GM12878 (cell line): ENCODE results near the gene HS6ST3. TPM values are rescaled to one million over a fixed set of nuclear protein-coding genes. Genes with fewer than 3 reads are reported as not detected.

ENCODE experiments used
- ATAC-seq: fragments of 200-7000 bp; cut with Tn5 transposase; 3 replicates; pipeline ENCODE4 v1.9.1; 2020; ENCODE audit warnings: mild to moderate bottlenecking, moderate library complexity
- BruUV-seq: library from RNA; stranded (reverse); fragments of 400-500 nt; replicated peaks from 2 replicates; lab custom pipeline; 2021; lab: Mats Ljungman, UMichigan
- CTCF ChIA-PET: fragments of 300-600 bp; sonication (Branson Sonifier 250); formaldehyde crosslinking; extraction: SDS; loops from one replicate; lab custom pipeline; 2021; ENCODE audit warnings: inconsistent platforms; lab: Yijun Ruan, JAX
- POLR2A ChIA-PET: fragments of 350-600 bp; formaldehyde crosslinking; extraction: SDS; loops from one replicate; lab custom pipeline; 2021; ENCODE audit warnings: inconsistent platforms; lab: Charles Lee
- RAD21 ChIA-PET: fragments of 300-600 bp; sonication (Branson Sonifier 250); formaldehyde crosslinking; loops from one replicate; lab custom pipeline; 2023; ENCODE audit warnings: antibody characterized with exemption; ENCODE audit not compliant: unreplicated experiment; lab: Charles Lee
- SMC1A ChIA-PET: fragments of 300-600 bp; sonication (Branson Sonifier 250); formaldehyde crosslinking; loops from one replicate; lab custom pipeline; 2023; ENCODE audit not compliant: unreplicated experiment, uncharacterized antibody; lab: Charles Lee
- DNase-seq: peaks from one replicate; pipeline ENCODE4 v3.0.0-alpha.2; 2011; ENCODE audit warnings: low read depth, low spot score
- FAIRE-seq: peaks from 3 replicates; lab custom pipeline; 2011; peaks lifted over from hg19 to GRCh38; lab: Jason Lieb, UNC
- H2AFZ ChIP-seq: 2 replicates; pipeline ENCODE4 v1.6.0; 2011; ENCODE audit warnings: low read depth, low read length, control low read depth; ENCODE audit not compliant: control insufficient read depth
- H3K27ac ChIP-seq: 2 replicates; pipeline ENCODE4 v1.5.1; 2011; ENCODE audit warnings: control low read depth; ENCODE audit not compliant: control insufficient read depth, insufficient read depth
- H3K27me3 ChIP-seq, 2 experiments: replicated peaks in 1 of 2; 2 replicates each; pipeline versions ENCODE4 v1.6.0 to v1.6.1; 2011; ENCODE audit warnings: low read length in 1 of 2; ENCODE audit not compliant: control insufficient read depth in 2 of 2, insufficient read depth in 2 of 2
- H3K36me3 ChIP-seq, 2 experiments: 2 replicates each; pipeline ENCODE4 v1.5.1; 2011; ENCODE audit warnings: low read length in 1 of 2; ENCODE audit not compliant: control insufficient read depth in 2 of 2, insufficient read depth in 2 of 2
- H3K4me1 ChIP-seq: 2 replicates; pipeline ENCODE4 v1.6.1; 2011; ENCODE audit warnings: mild to moderate bottlenecking, low read length, moderate library complexity, mixed read lengths; ENCODE audit not compliant: control insufficient read depth, insufficient read depth
- H3K4me2 ChIP-seq: 2 replicates; pipeline ENCODE4 v1.6.0; 2011; ENCODE audit warnings: control low read depth; ENCODE audit not compliant: control insufficient read depth, insufficient read depth
- H3K4me3 ChIP-seq: fragments of 200-600 bp; sonication (generic); 2 replicates; pipeline ENCODE4 v1.5.1; 2016
- H3K79me2 ChIP-seq: 2 replicates; pipeline ENCODE4 v1.6.0; 2011; ENCODE audit warnings: low read length; ENCODE audit not compliant: control insufficient read depth, insufficient read depth
- H3K9ac ChIP-seq: 2 replicates; pipeline ENCODE4 v1.8.0; 2011; ENCODE audit warnings: low read length, control low read depth, mixed read lengths; ENCODE audit not compliant: control insufficient read depth, insufficient read depth
- H3K9me3 ChIP-seq: replicated peaks from 3 replicates; pipeline ENCODE4 v1.5.1; 2011; ENCODE audit warnings: mild to moderate bottlenecking, low read length; ENCODE audit not compliant: control insufficient read depth, insufficient read depth
- H4K20me1 ChIP-seq: 2 replicates; pipeline ENCODE4 v1.6.0; 2011; ENCODE audit not compliant: control insufficient read depth, insufficient read depth
- CBX5 ChIP-seq: sonication (generic); IDR thresholded peaks from 2 replicates; pipeline ENCODE4 v1.6.1; 2016; ENCODE audit warnings: low read depth, moderate library complexity, mild to moderate bottlenecking, inconsistent platforms
- KDM1A ChIP-seq: fragments of 200-600 bp; sonication (generic); IDR thresholded peaks from 2 replicates; pipeline ENCODE4 v1.6.1; 2016; ENCODE audit warnings: borderline replicate concordance
- KLF5 ChIP-seq: fragments of 450-650 bp; IDR thresholded peaks from 2 replicates; pipeline ENCODE4 v1.6.1; 2014; ENCODE audit warnings: mild to moderate bottlenecking; ENCODE audit not compliant: partially characterized antibody
- MYC ChIP-seq: IDR thresholded peaks from 2 replicates; pipeline ENCODE4 v1.6.1; 2011; ENCODE audit warnings: mild to moderate bottlenecking, low read length, moderate library complexity, inconsistent platforms; ENCODE audit not compliant: insufficient read depth, insufficient replicate concordance, insufficient read length, severe bottlenecking
- NFXL1 ChIP-seq: fragments of 450-650 bp; IDR thresholded peaks from 2 replicates; pipeline ENCODE4 v1.6.1; 2017; ENCODE audit warnings: antibody characterized with exemption, mild to moderate bottlenecking, borderline replicate concordance
- PAX5 ChIP-seq: IDR thresholded peaks from 2 replicates; pipeline ENCODE4 v1.6.1; 2011; ENCODE audit warnings: low read depth, low read length, borderline replicate concordance
- PML ChIP-seq: IDR thresholded peaks from 2 replicates; pipeline ENCODE4 v1.6.1; 2012; ENCODE audit warnings: low read length, inconsistent platforms
- POLR2AphosphoS2 ChIP-seq: IDR thresholded peaks from 2 replicates; pipeline ENCODE4 v1.6.1; 2011; ENCODE audit warnings: low read depth, mild to moderate bottlenecking, low read length, improper control_type of control experiment, moderate library complexity
- RBBP5 ChIP-seq: fragments of 200-600 bp; sonication (generic); conservative IDR thresholded peaks from 2 replicates; pipeline ENCODE4 v1.6.1; 2016
- STAT1 ChIP-seq: fragments of 450-650 bp; conservative IDR thresholded peaks from 2 replicates; pipeline ENCODE4 v1.6.1; 2014; ENCODE audit warnings: antibody characterized with exemption, mild to moderate bottlenecking
- TCF7 ChIP-seq: IDR thresholded peaks from 2 replicates; pipeline ENCODE4 v1.6.1; 2014; ENCODE audit warnings: antibody characterized with exemption, borderline replicate concordance
- ZBED1 ChIP-seq: IDR thresholded peaks from 2 replicates; pipeline ENCODE4 v1.6.1; 2016; ENCODE audit warnings: borderline replicate concordance
- ZBTB4 ChIP-seq: fragments of 450-650 bp; formaldehyde crosslinking; IDR thresholded peaks from 2 replicates; pipeline ENCODE4 v1.4.0; 2022; ENCODE audit warnings: mild to moderate bottlenecking, moderate library complexity
- ZSCAN29 ChIP-seq: fragments of 450-650 bp; IDR thresholded peaks from 2 replicates; pipeline ENCODE4 v1.6.1; 2017; ENCODE audit warnings: mild to moderate bottlenecking, moderate library complexity
- WGBS: methylation state at CpG from one replicate; pipeline ENCODE4 v1.1.6; 2016; ENCODE audit warnings: low lambda C conversion rate; ENCODE audit not compliant: insufficient replicate concordance, insufficient coverage; ENCODE audit errors: missing lambda C conversion rate; 5-methylcytosine and 5-hydroxymethylcytosine counted together
- in situ Hi-C: fragments of 300-500 bp; cut with MboI; formaldehyde crosslinking; loops from 9 replicates; pipeline ENCODE4 v1.14.3; 2018; ENCODE audit warnings: mixed read lengths
- intact Hi-C: fragments of 100-400 bp; cut with micrococcal nuclease; formaldehyde crosslinking; loops from one replicate; pipeline ENCODE4 v1.14.2; 2022; ENCODE audit not compliant: unreplicated experiment
- polyA plus RNA-seq, 11 experiments: library from polyadenylated mRNA; depleted of rRNA in 4 of 11; unstranded in 6 of 11; stranded (reverse) in 5 of 11; fragments of >200 nt; fragmentation: Nextera tagmentation in 4 of 11; fragmentation: Illumina TruSeq in 1 of 11; extraction: Ambion mirVana in 4 of 11; extraction: Trizol in 1 of 11; gene quantifications; 1 replicate in 1 of 11; 2 replicates in 10 of 11; pipeline versions ENCODE4 v1.2.1 to v1.2.3, GENCODE V29; 2011 to 2016; ENCODE audit warnings: inconsistent platforms in 2 of 11, missing spikeins in 2 of 11, low read depth in 1 of 11
- total RNA-seq, 4 experiments: library from RNA; depleted of rRNA in 3 of 4; stranded (reverse); fragments of >200 nt in 3 of 4; fragmentation: Illumina TruSeq in 1 of 4; extraction: Trizol in 1 of 4; gene quantifications; 2 replicates each; pipeline versions ENCODE4 v1.2.1 to v1.2.3, GENCODE V29; 2013 to 2021
- TF ChIP-seq, protein P1 (sequence below): fragments of 450-650 bp; conservative IDR thresholded peaks from 2 replicates; pipeline ENCODE4 v1.6.1; 2017; ENCODE audit warnings: mild to moderate bottlenecking, moderate library complexity
- TF ChIP-seq, protein P2 (sequence below): IDR thresholded peaks from 2 replicates; pipeline ENCODE4 v1.6.1; 2012; ENCODE audit warnings: low read length, inconsistent platforms

Gene HS6ST3
- total and polyA plus RNA-seq, 10 of the 15 experiments (the other 5 are each of a cell fraction or from before 2014, with no cell fraction given), result under 0.01 to 2.9 TPM; not detected in 8

- no TSS peak for BruUV-seq
- H3K9me3 ChIP-seq, result no peaks in the 10 kb centered on the region
- SMC1A ChIA-PET, result no interaction called here
- TF ChIP-seq, protein P1, sequence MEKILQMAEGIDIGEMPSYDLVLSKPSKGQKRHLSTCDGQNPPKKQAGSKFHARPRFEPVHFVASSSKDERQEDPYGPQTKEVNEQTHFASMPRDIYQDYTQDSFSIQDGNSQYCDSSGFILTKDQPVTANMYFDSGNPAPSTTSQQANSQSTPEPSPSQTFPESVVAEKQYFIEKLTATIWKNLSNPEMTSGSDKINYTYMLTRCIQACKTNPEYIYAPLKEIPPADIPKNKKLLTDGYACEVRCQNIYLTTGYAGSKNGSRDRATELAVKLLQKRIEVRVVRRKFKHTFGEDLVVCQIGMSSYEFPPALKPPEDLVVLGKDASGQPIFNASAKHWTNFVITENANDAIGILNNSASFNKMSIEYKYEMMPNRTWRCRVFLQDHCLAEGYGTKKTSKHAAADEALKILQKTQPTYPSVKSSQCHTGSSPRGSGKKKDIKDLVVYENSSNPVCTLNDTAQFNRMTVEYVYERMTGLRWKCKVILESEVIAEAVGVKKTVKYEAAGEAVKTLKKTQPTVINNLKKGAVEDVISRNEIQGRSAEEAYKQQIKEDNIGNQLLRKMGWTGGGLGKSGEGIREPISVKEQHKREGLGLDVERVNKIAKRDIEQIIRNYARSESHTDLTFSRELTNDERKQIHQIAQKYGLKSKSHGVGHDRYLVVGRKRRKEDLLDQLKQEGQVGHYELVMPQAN, result no peak
- no peak for TF ChIP-seq RBBP5
- TF ChIP-seq KDM1A, result no peak
- no peak for TF ChIP-seq ZBTB4 (CRISPR knock-in tag)
- no peak for TF ChIP-seq ZBED1
- TF ChIP-seq TCF7, result no peak
- TF ChIP-seq MYC, result no peak
- TF ChIP-seq ZSCAN29, result no peak
- TF ChIP-seq NFXL1, result no peak
- TF ChIP-seq PAX5, result no peak
- TF ChIP-seq, protein P2, sequence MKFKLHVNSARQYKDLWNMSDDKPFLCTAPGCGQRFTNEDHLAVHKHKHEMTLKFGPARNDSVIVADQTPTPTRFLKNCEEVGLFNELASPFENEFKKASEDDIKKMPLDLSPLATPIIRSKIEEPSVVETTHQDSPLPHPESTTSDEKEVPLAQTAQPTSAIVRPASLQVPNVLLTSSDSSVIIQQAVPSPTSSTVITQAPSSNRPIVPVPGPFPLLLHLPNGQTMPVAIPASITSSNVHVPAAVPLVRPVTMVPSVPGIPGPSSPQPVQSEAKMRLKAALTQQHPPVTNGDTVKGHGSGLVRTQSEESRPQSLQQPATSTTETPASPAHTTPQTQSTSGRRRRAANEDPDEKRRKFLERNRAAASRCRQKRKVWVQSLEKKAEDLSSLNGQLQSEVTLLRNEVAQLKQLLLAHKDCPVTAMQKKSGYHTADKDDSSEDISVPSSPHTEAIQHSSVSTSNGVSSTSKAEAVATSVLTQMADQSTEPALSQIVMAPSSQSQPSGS, result no peak
- TF ChIP-seq STAT1, result no peak
- no peak for TF ChIP-seq KLF5
- TF ChIP-seq POLR2AphosphoS2, result no peak
- no peak for TF ChIP-seq PML
- TF ChIP-seq CBX5, result no peak
- TF ChIP-seq, all 136 proteins: peak for 0
- H3K27ac ChIP-seq, result no peak overlapping the region
- H3K27me3 ChIP-seq, result no peaks in the 10 kb centered on the region
- no peak overlapping the region for H2AFZ ChIP-seq
- H4K20me1 ChIP-seq, result no peaks in the 10 kb centered on the region
- ATAC-seq, result no peak
- in situ Hi-C loops, result no loop called here
- H3K36me3 ChIP-seq, result no peaks in the 10 kb centered on the region
- no peak overlapping the region for H3K4me2 ChIP-seq
- intact Hi-C loops, result no loop called here
- H3K9ac ChIP-seq, result no peak overlapping the region
- no peaks in the 10 kb centered on the region for H3K4me1 ChIP-seq
- POLR2A ChIA-PET, result no interaction called here
- no peak for DNase-seq
- CTCF ChIA-PET, result no interaction called here
- WGBS, result 18% methylated on average over 2 of the region's 2 CpGs
- RAD21 ChIA-PET, result no interaction called here
- no peak for FAIRE-seq
- no peaks in the 10 kb centered on the region for H3K79me2 ChIP-seq
- no peak overlapping the region for H3K4me3 ChIP-seq
Measured at GRCh38 chr13:96700657-96701056, 610.8 kb downstream of the HS6ST3 start.
